HG03342 (cell line): ENCODE measurements around the gene PHYKPL.
"Not testable (repeated sequence)": the region's sequence is repeated elsewhere in the genome, so short reads cannot be mapped to it uniquely, and the experiment has no call there.

Experiments
- ATAC-seq: cut with Tn5 transposase; IDR thresholded peaks from one replicate; pipeline ENCODE4 v1.9.1; 2021; ENCODE audit warnings: mild to moderate bottlenecking, moderate library complexity; ENCODE audit not compliant: unreplicated experiment

The PHYKPL gene

DNA sequence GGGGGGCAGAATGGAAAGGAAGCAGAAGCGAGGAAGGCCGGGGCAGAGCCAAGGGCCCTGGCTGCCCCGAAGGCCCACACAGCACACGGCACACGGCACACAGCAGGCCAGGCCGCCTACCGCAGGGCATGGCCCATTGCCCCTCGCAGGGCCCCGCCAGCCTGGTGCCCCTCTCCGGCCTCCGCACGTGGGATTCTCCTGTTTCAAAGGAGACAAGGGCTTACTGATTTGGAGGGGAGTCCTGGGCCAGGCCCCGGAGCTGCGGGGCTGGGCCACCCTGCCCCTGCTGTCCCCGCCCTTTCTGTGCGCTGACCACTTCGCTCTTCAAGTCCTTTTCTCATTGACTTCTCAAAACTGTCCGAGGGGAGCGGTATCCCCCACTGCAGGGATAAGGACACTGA is 7.7 kb upstream of the PHYKPL start:
- no peak for ATAC-seq

GRCh38 chr5:178239626-178240301 is 7.2 kb upstream of the PHYKPL start:
- ATAC-seq = not testable (repeated sequence)

GRCh38 chr5:178238711-178239592 is 6.3 kb upstream of the PHYKPL start:
- ATAC-seq = no peak

- ATAC-seq = no peak
Observed at GRCh38 chr5:178238313-178238635, 5.7 kb upstream of the PHYKPL start.

DNA sequence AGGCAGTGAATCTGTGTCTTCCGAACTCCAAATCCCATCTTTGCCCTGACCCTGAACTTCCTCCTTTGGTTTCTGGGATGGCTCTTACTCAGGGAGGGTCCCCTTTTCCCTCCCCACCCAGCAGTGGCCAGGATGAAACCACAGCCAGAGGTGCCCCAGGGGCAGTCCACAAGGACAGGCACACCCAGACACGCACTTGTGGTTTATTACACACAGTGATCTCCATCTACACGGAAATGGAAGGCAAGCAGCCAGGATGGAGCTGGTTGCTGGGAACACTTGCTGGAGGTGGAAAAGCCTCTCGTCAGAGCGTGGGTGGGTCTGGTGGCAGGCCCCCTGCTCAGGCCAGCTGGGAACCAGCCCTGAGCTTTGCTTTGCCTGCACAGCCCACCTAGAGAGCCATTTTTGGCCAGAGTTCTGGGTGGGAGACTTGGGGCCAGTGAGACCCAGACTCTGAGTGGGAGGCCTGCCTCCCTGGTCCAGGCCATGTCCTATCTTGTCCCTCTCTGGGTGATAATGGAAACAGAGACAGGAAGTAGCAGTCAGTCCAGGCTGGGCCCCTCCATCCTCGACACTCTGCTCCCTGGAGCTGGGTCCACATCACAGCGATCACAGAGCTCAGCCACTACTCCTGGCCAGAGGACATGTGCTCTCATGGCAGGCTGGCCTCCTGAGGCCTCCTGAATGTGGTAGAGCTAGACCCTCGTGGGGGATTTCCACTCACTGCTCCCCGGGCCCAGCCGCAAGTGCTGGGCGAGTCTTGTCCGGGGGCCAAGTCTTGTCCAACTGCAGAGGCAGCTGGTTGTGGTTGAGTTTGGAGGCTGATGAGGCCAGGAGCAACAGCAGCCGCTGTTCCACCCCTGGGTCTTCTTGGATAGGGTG is 5.1 kb upstream of the PHYKPL start:
- no peak for ATAC-seq

GRCh38 chr5:178236679-178237078 is 4.1 kb upstream of the PHYKPL start:
- no peak for ATAC-seq

GRCh38 chr5:178236126-178236525 is 3.5 kb upstream of the PHYKPL start:
- ATAC-seq = no peak

GRCh38 chr5:178235588-178235974 is 3.0 kb upstream of the PHYKPL start:
- no peak for ATAC-seq

GRCh38 chr5:178234750-178235587 is 2.4 kb upstream of the PHYKPL start:
- peak; percentile 32 for ATAC-seq

- no peak for ATAC-seq
Observed at GRCh38 chr5:178234121-178234749, 1.6 kb upstream of the PHYKPL start.

DNA sequence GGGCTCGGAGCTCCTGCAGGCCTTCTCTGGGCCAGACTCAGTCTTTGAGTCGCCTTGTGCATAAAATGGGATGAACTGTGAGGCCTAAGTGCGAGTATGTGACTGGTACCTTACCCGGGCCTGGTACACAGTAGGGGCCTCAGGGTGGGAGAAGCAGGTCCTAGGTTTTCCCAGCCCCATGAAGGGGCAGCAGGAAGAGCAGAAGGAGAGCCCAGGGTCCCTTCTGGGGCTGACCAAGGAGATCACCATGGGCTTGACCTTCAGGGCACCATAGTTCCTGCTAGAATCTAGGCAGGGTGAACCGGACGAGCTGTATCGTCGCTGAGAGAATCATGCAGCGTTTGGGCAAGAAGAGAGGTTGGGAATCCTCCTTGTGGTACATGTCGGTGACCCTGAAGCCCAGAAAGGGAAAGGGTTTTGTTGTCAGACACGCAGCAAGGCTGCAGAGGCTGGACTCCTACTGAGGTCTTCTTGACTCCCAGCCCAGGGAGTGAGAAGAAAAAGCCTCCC is 373 bp upstream of the PHYKPL start:
- peak; percentile 20 for ATAC-seq

- no peak for ATAC-seq
Observed at GRCh38 chr5:178231539-178232123, 971 bp downstream of the PHYKPL start.

DNA sequence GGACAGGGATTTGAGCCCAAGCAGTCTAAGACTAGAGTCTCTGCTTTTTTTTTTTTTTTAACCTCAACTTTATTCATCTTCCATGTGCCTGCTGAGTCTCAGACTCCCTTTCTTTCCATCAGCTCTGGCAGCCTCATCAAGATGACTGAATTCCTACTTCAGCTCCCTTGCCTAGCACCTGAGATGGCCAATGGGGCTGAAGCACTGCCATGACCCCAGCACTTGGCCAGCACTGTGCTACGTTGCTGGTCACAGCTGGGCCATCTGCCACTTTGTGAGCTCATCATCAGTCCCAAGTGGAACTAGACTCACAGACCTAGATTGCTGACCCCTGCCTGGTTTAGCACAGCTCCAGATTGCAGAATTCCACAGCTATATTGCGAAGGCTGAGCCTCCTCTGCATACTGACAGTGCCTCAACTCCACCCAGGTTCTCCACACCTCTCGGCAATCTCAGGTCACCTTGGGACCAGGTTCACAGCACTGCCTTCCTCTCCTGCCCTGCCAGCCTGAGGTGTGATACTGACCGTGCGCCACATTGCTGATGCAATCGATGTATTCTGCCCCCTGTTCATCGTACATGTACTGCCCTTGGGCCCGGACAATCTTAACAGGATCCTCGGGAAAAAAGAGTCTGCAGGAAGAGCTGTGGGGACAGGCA is 1.6 kb downstream of the PHYKPL start:
- ATAC-seq = no peak

- ATAC-seq = no peak
Observed at GRCh38 chr5:178229861-178230260, 2.7 kb downstream of the PHYKPL start.

GRCh38 chr5:178229111-178229510 is 3.5 kb downstream of the PHYKPL start:
- ATAC-seq = not testable (repeated sequence)

DNA sequence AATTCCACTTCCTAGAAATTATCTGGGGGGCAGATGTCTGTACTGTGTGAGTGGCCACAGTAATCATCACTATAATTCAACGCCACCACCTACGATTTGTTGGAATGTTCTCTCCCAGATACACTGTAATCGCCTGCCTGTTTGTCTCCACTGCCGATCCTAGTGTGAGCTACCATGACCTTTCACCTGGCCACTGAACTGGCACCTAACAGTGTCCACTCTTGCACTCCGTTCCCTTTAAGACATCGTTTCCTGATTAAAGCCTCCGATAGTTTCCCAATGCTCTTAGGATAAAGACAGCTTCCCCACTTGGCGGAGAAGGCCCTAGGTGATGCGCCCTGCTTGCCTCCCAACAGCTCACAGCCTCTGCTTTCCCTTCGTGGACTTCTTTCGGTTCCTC is 4.0 kb downstream of the PHYKPL start:
- ATAC-seq = no peak

DNA sequence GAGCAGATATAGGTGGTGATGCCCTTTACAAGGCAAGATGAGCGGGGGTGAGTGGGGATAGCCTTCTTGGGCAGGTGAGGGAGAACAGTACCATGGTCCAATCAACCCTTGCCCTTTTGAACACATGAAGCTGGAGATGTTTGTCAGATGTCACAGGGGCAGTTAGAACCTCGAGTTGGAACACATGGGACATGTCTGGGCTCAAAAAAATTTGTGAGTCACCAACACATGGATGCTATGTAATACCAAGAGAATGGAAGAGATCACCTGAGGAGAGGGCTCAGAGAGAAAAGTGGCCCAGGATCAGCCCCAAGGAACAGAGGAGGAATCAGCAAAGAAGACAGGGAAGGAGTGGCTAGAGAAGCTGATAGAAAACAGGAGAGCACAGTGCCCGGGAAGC is 4.7 kb downstream of the PHYKPL start:
- no peak for ATAC-seq

DNA sequence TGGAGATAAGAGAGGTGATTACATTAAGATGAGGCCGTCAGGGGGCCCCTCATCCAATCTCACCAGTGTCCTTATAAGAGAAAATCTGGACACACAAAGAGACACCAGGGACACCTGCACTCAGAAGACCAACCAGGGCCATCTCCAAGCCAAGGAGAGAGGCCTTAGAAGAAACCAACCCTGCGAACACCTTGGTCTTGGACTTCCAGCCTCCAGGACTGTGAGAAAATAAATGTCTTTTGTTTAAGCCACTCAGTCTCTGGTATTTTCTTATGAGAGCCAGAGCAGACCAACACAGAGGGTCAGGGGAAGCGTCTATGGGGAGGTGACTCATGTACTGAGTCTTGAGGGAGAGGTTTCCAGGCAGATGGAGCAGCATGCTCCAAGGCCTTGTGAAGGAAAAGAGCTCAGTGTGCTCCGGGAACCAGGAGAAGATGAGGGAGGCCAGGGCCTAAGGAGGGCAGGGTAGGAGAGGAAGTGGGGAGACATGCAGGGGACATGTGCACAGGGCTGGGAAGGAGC is 5.4 kb downstream of the PHYKPL start:
- no peak for ATAC-seq

- no peak for ATAC-seq
Observed at GRCh38 chr5:178225174-178225573, 7.4 kb downstream of the PHYKPL start.
